Bone marrow (tissue), 2 donors: ENCODE data around the gene ATP6V0B.
A peak's percentile ranks its signal among the peaks of the same experiment; 100 is the strongest.

Experiments used
- DNase-seq, 2 donors: peaks; one replicate each; lab custom pipeline; 2025; lab: John Stamatoyannopoulos, UW

Gene ATP6V0B

DNA sequence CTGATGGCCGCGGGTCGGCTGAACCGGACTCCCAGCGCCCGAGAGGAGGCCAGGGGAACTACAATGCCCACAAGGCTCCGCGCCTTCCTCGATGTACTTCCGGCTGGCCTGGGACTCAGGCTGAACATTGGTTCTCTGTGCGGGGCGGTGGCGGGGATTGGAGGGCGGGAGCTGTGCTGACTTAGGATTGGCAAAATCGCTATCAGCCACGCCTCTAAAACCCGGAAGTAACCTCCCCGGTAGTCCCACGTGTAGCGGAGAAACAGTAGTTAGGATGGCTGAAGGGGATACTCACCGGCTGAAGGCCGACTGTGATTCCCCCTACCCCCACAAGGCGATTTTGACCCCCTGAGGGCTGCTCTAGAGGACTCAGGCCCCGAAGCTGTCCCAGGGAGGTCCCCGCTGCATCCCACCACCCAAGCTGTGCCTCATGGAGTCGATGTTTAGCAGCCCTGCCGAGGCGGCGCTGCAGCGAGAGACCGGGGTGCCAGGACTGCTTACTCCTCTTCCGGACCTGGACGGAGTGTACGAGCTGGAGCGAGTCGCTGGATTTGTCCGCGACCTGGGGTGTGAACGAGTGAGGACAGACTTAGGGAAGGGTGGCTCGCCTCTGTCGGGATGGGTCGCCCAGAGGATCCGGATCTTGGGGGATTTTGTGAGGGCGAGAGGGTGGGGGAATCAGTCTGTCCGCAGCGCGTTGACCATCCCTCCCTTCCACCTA, 4.9 kb upstream of the ATP6V0B start, which contains the start of gene DPH2:
DPH2 (plus strand) TSS at position 265 of the 721 bp plus-strand sequence; CDS start at position 431, 166 bp downstream.
- DNase-seq = peak; percentile 73 to 95

DNA sequence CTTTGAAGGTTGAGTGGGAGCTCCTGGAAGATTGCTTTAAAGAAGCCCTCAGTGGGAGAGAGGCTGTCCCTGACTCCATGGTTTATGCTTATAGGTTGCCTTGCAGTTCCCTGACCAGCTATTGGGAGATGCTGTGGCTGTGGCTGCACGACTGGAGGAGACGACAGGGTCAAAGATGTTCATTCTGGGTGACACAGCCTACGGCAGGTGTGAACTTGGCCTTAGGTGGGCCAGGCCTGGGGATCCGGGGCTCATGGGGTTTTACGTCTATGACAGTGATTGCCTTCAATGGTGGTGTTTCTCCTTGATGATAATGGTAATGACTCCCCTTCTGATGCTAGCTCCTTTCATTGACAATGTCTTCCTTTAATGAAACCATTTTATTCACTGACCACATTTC, 4.3 kb upstream of the ATP6V0B start:
- DNase-seq = no peak

DNA sequence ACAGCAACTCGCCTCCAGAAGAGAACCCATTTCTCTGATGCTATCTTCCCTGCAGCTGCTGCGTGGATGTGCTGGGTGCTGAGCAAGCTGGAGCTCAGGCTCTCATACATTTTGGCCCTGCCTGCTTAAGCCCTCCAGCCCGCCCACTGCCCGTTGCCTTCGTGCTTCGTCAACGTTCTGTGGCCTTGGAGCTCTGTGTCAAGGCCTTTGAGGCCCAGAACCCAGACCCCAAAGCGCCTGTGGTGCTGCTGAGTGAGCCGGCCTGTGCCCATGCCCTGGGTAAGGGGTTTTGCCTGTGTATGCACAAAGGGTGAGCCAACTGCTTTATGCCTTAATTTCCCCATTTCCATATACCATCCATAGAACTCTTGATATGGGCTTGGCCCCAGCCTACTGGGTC, 3.8 kb upstream of the ATP6V0B start:
- no peak for DNase-seq

DNA sequence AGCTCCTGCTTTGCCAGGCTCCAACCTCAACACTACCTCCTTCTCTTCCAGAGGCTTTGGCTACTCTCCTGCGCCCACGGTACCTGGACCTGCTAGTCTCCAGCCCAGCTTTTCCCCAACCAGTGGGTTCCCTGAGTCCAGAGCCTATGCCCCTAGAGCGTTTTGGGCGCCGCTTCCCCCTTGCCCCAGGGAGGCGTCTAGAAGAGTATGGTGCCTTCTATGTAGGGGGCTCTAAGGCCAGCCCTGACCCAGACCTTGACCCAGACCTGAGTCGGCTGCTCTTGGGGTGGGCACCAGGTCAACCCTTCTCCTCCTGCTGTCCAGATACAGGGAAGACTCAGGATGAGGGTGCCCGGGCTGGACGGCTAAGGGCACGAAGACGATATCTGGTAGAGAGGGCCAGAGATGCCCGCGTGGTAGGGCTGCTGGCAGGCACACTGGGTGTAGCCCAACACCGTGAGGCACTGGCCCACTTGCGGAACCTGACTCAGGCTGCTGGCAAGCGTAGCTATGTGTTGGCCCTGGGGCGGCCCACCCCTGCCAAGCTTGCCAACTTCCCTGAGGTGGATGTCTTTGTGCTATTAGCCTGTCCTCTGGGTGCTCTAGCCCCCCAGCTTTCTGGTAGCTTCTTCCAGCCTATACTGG, 3.3 kb upstream of the ATP6V0B start:
- DNase-seq = no peak

DNA sequence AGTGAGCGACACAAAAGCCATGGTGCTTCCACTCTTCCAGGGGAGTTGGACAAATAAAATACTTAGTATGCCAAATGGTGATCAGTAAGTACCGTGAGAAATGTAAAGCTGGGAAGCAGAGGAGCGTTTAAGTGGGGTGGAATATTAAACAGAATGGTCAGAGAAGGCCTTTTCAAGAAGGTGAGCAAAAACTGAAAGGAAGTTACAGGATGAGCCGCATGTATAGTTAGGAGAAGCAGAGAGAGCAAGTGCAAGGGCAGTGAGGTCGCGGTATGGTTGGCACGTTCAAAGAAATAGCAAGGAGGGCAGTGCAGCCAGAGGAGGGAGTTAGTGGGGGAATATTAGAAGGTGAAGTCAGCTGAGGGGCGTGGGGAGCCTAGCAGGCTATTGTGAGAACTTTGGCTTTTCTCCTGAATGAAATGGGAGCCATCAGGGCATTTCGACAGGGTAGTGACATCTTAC, 748 bp upstream of the ATP6V0B start:
- no peak for DNase-seq

DNA sequence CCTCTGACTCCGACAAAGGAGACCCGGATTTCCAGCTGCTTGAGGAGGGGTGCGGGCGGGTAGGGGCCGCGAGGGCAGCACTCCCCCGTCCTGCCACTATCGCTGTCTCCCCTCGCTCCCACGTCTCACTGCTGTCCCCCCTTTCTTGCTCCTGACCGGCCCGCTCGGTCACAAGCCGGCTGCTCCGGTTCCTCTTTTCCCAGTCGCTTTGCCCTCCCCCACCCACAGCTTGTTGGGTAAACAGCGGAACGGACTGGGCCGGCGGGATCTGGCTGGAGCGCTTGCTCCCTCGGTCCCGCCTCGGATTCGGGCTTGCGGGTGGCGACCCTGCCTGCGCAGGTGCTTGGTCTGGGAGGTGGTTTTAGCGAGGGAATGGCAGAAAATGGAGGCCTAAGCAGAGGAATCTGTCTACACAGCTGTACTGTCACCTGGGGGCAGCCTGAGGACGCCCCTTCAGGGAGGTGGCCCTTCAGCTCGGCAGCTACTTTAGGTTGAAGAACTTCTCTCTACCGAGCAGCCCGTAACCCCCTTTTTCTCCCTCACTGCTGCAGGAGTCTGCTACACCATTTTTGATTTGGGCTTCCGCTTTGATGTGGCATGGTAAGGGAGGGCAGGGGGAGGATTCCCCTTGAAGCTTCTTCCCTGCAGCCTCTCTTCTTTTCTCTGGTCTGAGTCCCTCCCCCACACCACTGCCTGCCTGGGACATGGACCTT, 645 bp downstream of the ATP6V0B start:
- peak; percentile 47 to 71 for DNase-seq

DNA sequence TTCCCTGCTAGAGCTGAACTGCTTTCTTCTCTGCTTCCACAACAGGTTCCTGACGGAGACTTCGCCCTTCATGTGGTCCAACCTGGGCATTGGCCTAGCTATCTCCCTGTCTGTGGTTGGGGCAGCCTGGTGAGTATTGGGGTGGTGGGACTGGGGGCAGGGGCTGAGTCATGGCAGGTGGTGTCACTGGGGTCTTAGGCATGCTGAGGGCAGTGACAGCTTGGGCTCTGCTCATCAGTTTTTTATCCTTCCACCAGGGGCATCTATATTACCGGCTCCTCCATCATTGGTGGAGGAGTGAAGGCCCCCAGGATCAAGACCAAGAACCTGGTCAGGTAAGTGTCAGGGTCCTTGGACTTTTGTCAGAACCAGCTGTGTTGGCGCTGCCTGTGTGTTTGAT, 1.3 kb downstream of the ATP6V0B start:
- DNase-seq = no peak

DNA sequence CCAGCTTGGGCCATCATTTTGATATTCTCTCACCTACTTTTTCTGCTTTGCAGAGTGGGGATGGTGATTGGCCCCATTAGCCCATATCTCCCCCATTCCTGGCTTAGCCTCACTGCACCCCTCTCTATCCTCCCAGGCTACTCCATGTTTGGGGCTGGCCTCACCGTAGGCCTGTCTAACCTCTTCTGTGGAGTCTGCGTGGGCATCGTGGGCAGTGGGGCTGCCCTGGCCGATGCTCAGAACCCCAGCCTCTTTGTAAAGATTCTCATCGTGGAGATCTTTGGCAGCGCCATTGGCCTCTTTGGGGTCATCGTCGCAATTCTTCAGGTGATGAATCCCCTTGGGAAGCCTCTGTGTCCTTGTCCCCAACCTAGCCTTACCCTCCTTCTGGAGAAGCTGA, 2.1 kb downstream of the ATP6V0B start:
- DNase-seq = no peak

DNA sequence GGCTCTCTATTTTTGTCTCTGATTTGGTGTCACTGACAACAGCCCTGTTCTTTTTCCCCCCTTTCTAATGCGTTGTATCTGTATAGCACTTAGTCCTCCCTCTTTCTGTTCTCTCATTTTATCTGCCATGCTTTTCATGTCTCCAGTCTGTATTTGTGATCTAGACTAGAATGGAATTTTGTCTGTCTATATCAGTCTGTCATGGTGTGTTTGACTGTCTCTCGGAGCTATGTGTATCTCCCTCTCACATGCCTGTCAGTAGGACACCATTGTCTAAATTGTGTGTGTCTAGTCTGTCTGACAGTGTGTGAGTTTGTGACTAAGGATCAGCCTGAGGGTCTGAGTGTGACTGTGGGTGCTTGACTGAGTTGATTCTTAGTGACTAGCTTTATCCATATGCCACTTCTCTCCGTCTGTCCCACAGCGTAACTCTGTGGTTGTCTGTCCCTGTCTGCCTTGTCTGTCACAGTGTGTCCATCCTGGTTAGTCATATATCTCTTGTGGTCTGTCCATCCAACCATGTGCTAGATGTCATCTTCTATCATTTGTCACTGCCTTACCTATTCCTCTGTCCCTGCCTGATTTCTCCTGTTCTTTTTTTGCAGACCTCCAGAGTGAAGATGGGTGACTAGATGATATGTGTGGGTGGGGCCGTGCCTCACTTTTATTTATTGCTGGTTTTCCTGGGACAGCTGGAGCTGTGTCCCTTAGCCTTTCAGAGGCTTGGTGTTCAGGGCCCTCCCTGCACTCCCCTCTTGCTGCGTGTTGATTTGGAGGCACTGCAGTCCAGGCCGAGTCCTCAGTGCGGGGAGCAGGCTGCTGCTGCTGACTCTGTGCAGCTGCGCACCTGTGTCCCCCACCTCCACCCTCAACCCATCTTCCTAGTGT, 2.9 kb downstream of the ATP6V0B start:
- no peak for DNase-seq

DNA sequence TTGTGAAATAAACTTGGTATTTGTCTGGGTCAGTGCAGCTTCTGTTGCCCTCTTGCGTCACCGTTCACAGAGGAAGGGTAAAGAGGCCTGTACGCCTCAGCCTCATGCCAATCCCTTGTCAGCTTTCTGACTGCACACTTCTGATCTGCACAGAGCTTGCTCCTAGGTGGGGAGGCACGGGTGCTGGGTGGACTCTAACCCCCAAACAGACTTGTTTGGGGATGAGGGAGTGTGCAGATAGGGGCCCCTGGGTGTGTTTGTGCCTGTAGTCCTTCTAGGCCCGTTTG, 3.4 kb downstream of the ATP6V0B start:
- no peak for DNase-seq

DNA sequence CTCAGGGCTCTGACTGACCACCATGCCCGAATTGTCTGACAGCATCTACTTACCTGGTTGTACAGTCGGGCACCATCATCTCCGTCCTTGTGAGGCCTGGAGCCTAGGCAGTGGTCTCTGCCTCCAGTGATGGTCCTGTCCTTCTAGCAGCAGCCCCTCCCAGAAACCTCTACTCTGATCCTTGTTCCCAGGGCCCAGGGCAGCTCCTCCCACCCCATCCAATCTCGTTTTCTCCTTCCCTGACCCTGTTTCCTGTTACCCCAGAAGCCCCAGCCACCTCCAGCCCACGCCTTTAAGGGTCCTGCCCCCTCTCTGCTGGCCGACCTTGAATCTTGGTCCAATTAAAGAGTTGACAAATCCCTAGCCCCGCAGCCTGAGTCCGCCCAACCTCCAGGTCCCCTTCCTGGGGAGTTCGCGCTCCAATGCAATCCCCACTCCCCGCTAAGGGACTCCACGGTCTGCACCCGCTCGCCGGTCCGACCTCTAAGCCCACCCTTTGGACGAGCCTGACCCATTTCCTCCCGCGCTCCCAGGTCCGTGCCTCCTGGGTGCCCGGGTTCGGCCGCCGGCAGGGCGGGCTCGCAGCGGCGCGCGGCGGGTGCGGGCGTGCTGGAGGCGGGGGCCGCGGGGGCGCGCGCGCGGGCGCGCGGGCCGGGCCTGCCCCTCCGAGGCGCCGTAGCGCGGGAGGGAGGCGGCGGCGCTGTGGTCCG, 3.9 kb downstream of the ATP6V0B start, which contains the start of gene B4GALT2:
B4GALT2 (plus strand) TSS at position 660 of the 710 bp plus-strand sequence. CDS start 1,951 bp downstream, outside the sequence.
- no peak for DNase-seq

DNA sequence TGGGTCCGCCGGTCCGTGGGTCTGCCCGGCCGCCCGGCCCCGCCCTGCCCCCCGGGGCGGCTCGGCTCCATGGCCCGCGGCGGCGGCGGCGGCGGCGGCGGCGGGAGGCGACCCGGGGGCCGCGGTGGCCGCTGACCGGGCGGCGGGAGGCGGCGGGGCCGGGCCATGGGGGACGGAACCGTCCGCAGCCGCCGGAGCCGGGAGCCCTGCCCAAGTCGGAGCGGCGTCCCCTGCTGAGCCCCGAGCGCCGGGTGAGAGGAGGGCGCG, 4.4 kb downstream of the ATP6V0B start:
- DNase-seq = no peak

DNA sequence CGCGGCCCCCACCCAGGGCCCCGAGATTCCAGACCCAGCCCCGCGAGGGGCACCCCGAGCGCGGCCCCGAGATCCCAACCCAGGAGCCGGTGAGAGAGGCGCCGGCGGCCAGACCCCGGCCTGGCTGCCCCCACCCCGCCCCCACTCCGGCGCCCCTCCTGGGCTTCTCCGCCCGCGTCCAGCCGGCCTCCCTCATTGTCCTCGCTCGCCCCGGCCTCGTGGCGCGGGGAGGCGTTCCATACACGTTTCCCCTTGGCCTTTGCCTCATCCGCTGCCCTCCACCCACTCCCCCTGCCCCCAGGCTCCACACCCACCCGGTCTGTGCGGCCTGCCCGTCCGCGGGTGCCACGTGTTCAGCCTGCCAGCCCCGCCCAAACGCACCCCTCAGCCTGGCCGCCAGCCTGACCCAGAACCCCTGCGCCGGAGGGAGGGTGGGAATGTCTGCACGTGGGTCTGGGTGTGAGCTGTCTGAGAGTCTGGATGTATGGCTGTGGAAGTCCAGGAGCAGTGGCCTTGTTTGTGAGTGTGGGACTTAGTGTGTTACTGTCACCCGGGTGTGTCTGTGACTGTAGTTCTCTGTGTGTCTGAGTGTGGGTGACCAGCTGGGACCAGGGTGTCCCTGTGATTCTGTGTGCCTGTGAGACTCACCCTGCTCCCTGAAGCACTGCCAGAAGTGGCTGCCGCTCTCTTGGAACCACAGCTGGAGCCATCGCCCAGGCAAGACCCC, 4.9 kb downstream of the ATP6V0B start:
- DNase-seq = no peak

DNA sequence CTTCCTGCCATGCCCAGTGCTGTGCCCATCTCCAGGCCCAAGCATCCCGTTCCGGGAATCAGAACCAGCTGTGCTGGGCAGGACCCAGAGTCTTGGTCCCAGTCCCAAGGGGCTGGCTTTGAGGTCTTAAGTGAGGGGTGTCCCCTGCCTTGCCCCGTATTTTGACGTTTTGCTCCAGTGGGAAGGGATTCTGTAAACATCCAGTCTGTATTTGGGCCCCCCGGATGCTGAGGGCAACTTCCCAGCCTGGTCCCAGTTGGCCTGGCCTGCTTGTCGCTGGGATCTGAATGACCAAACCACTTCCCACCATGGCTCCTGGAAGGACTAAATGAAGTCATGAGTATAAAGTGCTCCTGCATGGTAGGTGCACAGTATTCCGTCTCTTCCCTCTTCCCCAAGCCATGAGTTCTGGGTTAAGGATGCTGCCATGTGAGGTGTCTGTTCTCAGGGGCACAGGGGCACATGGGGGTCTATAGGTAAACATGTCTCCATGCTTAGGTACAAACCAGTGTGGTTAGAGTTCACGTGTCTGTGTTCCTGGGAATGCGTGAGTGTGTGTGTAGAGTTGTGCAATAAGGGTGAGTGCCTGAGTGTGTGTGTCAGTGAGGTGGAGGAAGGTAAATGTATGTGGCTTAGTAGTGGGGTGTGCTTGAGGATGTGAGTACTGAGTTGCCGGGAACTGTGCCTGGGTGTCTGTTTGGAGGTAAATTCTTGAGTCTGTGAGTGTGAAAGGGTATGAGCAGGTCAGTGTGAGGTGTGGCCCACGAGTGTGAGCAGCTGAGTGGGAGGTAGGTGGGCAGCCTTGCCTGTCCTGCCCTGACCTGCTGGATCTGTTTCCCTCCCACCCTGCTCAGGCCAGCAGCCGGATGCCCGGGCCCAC, 5.7 kb downstream of the ATP6V0B start:
- no peak for DNase-seq

DNA sequence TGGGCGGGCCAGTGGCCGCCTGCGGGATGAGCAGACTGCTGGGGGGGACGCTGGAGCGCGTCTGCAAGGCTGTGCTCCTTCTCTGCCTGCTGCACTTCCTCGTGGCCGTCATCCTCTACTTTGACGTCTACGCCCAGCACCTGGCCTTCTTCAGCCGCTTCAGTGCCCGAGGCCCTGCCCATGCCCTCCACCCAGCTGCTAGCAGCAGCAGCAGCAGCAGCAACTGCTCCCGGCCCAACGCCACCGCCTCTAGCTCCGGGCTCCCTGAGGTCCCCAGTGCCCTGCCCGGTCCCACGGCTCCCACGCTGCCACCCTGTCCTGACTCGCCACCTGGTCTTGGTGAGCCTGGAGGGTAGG, 6.4 kb downstream of the ATP6V0B start:
- no peak for DNase-seq

DNA sequence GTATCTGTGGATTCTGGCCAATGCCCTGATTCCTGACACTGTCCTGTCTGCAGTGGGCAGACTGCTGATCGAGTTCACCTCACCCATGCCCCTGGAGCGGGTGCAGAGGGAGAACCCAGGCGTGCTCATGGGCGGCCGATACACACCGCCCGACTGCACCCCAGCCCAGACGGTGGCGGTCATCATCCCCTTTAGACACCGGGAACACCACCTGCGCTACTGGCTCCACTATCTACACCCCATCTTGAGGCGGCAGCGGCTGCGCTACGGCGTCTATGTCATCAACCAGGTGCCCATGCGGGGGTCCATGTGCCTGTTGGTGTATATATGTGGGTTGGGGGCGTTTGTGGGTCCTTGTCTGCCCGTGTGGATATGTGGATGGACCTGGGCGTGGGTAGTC, 6.9 kb downstream of the ATP6V0B start:
- DNase-seq = no peak

DNA sequence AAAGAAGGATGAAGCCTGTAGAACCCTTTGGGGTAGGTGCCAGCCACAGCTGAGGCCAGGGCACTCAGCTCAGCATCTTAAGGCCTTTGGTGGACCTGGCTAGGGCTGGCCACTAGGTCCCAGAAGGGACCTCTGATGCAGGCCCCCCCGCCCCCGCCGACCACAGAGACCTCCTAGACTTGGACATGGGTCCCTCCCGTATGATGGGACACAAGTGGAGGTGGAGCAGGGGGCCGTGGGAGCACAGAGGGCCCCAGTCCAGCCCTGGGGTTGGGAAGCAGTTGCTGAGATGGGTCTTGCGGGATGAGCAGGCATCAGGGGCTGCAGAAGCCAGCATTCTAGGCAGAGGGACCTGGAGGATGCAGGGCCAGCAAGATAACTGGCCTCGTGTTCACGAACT, 7.5 kb downstream of the ATP6V0B start:
- no peak for DNase-seq

DNA sequence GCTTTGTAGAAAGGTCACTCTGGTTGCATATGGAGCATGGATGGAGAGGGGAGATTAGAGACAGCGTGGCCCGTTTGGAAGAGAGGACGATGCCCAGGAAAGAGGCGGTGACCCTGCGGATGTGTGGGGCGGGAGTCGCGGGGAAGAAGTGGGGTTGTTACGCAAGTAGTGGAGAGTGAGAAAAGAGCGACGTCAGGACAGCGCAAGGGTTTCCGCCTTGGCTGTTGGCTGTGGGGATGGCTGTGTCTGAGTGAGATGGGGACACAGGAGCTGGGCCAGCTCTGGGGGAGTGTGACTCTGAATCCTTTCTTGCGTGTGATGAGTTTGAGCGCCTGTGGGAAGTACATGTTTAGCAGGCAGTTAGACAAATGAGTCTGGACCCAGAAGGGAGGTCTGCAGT, 8.0 kb downstream of the ATP6V0B start:
- DNase-seq = no peak

DNA sequence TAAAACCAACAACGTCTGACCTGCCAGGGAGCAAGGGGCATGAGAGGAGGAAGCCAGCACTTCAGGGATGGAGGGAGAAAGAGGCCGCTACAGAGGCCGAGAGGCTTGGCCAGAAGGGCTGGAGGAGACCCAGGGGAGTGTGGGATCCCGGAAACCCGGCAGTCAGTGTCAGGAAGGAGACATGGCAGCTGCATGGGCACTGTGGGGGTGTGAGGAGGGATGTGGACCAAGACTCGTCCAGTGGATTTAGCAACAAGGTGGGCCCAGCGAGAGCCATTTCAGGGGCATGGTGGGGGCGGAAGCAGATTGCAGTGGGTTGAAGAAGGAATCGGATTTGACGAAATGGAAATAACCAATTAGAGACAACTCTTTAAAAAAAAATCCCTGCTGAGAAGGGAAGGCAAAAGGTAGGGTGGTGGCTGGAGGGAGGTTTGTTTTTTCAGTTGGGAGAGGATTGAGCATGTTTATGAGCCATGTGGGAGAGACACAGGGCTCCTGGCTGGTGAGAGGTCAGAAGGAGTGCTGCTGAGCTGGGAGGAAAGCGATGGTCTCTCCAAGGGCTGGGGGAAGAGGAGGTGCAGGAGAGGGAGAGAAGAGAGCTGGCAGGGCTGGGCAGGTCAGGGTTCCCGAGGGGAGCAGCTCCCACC, 8.6 kb downstream of the ATP6V0B start:
- DNase-seq = no peak

DNA sequence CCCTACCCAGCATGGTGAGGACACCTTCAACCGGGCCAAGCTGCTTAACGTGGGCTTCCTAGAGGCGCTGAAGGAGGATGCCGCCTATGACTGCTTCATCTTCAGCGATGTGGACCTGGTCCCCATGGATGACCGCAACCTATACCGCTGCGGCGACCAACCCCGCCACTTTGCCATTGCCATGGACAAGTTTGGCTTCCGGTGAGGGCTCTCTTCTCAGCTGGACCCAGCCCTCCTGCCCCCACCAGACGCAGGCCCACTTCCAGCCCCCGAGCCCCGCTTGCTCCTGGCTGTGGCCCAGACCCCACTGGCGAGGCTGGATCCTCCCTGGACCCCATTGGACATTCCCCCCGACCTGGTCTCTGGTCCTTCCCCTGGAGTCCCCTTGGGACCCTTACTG, 10.1 kb downstream of the ATP6V0B start:
- no peak for DNase-seq
